ENCODE data around the gene PDE3B.
"Not testable (repeated sequence)": the region's sequence is repeated elsewhere in the genome, so short reads cannot be mapped to it uniquely, and the experiment has no call there.

PDE3B gene

GRCh38 chr11:14700593-14700992 lies 57.0 kb downstream of the PDE3B start:
- Histone ChIP-seq H3K4me1 (no peaks in the 10 kb centered on the region), H3K9me3 (no peaks in the 10 kb centered on the region), H3K27me3 (no peaks in the 10 kb centered on the region), H3K4me3 (ENCODE audit: low read depth, low read length) (no peak overlapping the region), H3K36me3 (no peaks in the 10 kb centered on the region)
- no peak for TF ChIP-seq CTCF (IDR thresholded peaks at IDR 0.05; ENCODE audit: low read depth, low read length)
- DNase-seq, result no peak

GRCh38 chr11:14702760-14703159 lies 59.2 kb downstream of the PDE3B start:
- TF ChIP-seq CTCF (IDR thresholded peaks at IDR 0.05; ENCODE audit: low read depth, low read length), result no peak
- no peak for DNase-seq
- Histone ChIP-seq H3K36me3 (no peaks in the 10 kb centered on the region), H3K4me3 (ENCODE audit: low read depth, low read length) (no peak overlapping the region), H3K9me3 (no peaks in the 10 kb centered on the region), H3K27me3 (no peaks in the 10 kb centered on the region), H3K4me1 (no peaks in the 10 kb centered on the region)

- no peak for TF ChIP-seq CTCF (IDR thresholded peaks at IDR 0.05; ENCODE audit: low read depth, low read length)
- no peaks in the 10 kb centered on the region for H3K36me3 ChIP-seq
- no peaks in the 10 kb centered on the region for H3K4me1 ChIP-seq
- no peak for DNase-seq
- no peaks in the 10 kb centered on the region for H3K27me3 ChIP-seq
- no peaks in the 10 kb centered on the region for H3K9me3 ChIP-seq
- H3K4me3 ChIP-seq (ENCODE audit: low read depth, low read length), result no peak overlapping the region
These were observed 60.1 kb downstream of the PDE3B start for GRCh38 chr11:14703731-14704130.

GRCh38 chr11:14705067-14705466 lies 61.5 kb downstream of the PDE3B start:
- H3K36me3 ChIP-seq, result no peaks in the 10 kb centered on the region
- H3K4me3 ChIP-seq (ENCODE audit: low read depth, low read length), result no peak overlapping the region
- TF ChIP-seq CTCF (IDR thresholded peaks at IDR 0.05; ENCODE audit: low read depth, low read length), result no peak
- no peaks in the 10 kb centered on the region for H3K4me1 ChIP-seq
- no peaks in the 10 kb centered on the region for H3K9me3 ChIP-seq
- DNase-seq, result no peak
- no peaks in the 10 kb centered on the region for H3K27me3 ChIP-seq

GRCh38 chr11:14713496-14714244 lies 70.1 kb downstream of the PDE3B start:
- no peaks in the 10 kb centered on the region for H3K9me3 ChIP-seq
- no peak for DNase-seq
- no peak for TF ChIP-seq CTCF (IDR thresholded peaks at IDR 0.05; ENCODE audit: low read depth, low read length)
- H3K4me3 ChIP-seq (ENCODE audit: low read depth, low read length), result no peak overlapping the region
- no peaks in the 10 kb centered on the region for H3K27me3 ChIP-seq
- no peaks in the 10 kb centered on the region for H3K4me1 ChIP-seq
- H3K36me3 ChIP-seq, result no peaks in the 10 kb centered on the region

GRCh38 chr11:14715669-14716068 lies 72.1 kb downstream of the PDE3B start:
- DNase-seq; H3K27me3 ChIP-seq; H3K4me1 ChIP-seq; H3K9me3 ChIP-seq; H3K36me3 ChIP-seq; H3K4me3 ChIP-seq (ENCODE audit: low read depth, low read length): not testable (repeated sequence)

All from BE2C (cell line).